ENCODE measurements around the gene NWD2.
"Not testable (repeated sequence)": the region's sequence is repeated elsewhere in the genome, so short reads cannot be mapped to it uniquely, and the experiment has no call there.

The NWD2 gene

DNA sequence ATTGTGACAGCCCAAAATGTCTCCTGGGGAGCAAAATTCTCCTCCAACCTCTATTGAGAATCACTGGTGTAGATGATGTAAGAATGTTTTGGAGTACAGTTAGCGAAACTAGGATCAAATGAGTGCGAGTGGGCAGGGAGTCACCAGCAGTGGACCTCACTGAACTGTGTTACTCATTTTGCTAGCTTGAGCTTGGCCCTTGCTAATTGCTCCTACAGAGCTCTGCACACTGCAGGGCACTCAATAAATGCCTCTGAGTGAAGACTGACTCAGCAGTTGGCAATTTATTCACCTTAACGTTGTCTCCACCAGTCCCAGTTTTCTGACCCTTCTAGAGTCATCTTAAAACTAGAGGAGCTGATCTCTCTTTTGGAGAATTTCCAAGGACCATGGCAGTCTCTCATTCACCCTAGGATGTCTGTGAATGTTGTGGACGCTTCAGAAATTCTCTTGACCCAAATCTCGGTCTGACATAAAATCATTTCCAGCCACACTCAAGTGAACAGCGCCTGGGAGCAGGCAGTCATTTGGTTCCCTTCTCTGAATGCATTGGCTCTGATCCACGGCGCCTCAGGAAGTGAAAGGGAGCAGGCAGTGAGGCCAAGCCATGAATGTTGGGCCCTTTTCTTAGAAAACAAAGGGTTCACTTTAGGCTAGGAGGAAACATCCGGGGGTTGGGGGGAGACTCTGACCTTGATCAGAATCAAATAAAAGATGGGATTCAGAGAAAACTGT, 148.1 kb downstream of the NWD2 start:
- DNase-seq, result no peak

DNA sequence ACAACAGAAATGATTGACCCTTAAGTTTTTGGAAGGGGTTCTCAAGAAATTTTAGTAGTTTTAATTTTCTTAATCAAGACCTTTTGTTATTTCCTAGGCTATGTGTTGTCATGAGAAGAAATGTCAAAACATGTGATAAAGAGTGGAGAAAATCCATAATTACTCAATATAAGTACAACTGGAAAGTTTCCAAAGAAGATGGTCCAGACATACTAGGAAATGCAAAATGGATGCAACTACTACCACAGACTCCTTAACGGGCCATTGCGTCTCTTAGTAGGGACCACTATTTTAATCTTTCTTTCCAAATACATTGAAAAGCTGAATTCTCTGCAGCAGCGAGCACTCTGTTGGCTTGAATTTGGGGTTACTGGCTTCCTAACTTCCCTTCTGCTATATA, 148.8 kb downstream of the NWD2 start:
- no peak for DNase-seq

DNA sequence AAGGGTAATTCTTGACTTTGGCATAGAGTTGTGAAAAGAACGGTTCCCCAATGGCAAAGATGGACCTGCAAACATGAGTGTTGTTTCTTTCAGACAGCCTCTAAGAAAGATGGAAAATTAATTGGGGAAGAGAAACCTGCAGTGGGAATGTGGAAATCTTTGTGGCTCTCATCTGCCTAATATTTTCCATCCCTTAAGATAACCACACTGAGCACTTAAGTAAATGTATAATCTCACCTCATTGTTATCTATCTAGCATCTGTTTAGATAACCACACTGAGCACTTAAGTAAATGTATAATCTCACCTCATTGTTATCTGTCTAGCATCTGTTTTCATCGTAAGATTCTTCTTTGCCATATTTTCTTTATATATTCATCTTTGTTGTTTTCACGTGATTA, 149.3 kb downstream of the NWD2 start:
- no peak for DNase-seq

DNA sequence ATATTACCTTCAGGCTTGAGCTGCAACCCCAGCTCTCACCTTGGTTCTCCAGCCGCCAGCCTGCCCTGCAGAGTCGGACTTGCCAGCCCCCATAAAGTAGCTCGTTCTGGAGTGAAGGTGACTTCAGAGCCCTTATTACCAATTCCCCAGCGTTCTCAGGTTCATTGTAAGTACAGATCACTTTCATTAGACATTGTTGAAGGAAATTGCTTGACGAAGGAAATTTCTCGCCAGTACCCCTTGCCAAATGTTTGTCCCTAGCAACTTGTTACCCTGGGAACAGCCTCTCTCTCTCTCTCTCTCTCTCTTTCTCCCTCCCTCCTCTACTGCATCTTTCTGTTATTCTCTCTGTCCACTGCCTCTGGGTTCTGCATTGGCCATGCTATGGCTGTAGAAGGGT, 153.0 kb downstream of the NWD2 start:
- no peak for DNase-seq

DNA sequence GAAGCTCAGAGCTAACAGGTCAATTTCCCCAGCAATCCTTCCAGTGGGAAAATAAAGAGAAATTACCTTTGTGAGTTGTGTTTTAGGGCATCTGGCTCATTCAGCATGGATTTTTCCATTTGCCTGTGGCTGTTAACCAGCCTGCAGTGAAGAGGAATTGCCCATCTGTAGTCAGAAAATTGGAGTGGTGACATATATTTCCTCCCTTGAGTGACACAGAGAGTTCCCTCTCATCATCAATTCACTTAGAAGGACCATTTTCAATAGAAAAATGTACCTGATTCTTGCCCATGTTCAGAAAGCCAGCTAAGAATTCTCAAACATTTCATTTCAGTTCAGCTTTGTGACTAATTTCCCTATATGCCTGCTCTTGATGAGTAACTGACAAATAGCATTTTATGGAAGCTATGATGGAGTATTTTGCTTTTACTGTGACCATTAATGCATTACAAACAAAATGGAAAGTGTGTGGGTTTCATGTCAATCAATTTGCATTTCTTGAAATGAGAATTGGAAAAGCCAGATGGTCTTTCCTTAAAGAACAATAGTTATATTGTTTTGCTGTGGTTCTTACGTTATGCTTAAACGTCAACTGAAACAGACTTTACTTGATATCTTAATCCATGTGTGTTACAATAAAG, 155.8 kb downstream of the NWD2 start:
- DNase-seq, result no peak

DNA sequence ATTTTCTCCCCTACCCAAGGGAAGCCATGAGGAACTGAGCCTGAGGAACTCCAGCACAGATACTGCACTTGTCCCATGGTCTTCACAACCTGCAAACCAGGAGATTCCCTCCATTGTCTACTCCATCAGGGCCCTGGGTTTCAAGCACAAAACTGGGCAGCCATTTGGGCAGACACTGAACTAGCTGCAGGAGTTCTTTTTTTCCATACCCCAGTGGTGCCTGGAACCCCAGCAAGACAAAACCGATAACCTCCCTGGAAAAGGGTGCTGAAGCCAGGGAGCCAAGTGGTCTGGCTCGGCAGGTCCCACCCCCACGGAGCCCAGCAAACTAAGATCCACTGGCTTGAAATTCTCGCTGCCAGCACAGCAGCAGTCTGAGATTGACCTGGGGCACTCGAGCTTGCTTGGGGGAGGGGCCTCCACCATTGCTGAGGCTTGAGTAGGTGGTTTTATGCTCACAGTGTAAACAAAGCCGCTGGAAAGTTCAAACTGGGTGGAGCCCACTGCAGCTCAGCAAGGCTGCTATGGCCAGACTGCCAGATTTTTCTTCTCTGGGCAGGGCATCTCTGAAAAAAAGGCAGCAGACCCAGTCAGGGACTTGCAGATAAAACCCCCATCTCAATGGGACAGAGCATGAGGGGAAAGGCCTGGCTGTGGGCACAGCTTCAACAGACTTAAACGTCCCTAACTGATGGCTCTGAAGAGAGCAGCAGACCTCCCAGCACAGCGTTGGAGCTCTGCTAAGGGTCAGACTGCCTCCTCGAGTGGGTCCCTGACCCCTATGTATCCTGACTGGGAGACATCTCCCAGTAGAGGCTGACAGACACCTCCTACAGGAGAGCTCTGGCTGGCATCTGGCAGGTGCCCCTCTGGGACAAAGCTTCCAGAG, 163.6 kb downstream of the NWD2 start:
- not testable (repeated sequence) for DNase-seq

DNA sequence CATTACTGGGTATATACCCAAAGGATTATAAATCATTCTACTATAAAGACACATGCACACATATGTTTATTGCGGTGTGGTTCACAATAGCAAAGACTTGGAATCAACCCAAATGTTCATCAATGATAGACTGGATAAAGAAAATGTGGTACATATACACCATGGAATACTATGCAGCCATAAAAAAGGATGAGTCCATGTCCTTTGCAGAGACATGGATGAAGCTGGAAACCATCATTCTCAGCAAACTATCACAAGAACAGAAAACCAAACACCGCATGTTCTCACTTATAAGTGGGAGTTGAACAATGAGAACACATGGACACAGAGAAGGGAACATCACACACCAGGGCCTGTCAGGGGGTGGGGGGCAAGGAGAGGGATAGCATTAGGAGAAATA, 169.1 kb downstream of the NWD2 start:
- not testable (repeated sequence) for DNase-seq

DNA sequence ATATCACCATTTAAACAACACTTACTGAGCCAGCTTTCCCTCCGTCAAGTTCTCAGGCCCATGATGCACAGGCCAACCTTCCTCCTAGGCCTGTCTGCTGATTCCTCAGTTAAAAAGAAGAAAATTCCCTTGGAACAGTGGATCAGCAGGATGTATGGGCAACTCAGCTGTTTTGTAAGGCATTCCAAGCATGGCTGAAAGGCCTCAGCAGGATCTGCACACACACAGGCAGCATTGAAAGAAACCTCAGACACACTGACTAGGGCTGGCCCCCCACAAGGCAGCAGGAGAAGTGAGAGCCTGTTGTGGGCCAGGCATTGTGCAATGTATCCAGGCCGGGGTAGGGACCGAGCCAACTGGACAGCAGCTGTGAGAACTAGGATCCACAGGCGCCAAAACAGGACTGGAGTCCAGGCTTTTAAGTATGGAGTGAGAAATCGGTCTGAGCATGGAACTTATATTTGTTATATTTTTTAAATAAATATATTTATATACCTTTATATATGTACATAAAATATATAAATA, 171.4 kb downstream of the NWD2 start:
- DNase-seq, result no peak

DNA sequence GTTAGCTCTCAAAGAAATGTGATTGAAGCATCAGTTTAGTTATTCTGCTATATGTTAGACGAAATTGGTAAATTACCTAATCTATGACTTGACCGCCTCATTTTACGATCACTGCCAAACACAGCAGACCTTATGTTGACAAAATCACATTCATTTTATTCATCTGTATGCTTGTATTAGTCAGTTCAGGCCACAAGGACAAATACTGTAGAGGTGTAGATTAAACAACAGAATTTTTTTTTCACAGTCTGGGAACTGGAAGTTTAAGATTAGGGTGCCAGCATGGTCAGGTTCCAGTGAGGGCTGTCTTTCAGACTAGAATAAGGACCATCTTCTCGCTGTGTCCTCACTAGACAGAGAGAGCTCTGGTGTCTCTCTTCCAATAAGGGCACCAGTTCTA, 177.1 kb downstream of the NWD2 start:
- no peak for DNase-seq

DNA sequence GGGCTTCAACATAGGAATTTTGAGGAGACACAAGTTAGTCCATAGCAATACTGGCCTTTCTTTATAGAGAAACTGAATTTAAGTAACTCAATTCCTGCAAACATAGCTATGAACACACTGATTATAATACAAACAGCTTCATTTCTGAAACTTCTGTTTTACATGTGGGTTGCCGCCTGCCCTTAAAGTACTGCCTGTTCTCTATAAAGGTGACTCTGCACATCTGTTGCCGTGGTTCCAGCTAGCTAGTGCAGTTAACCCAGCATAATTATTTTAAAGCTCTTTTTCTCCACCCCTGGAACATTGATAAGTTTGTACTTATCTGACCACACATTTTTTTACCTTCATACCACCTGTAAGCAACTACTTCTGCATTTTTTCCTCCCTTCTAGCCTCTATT, 177.6 kb downstream of the NWD2 start:
- DNase-seq, result no peak

DNA sequence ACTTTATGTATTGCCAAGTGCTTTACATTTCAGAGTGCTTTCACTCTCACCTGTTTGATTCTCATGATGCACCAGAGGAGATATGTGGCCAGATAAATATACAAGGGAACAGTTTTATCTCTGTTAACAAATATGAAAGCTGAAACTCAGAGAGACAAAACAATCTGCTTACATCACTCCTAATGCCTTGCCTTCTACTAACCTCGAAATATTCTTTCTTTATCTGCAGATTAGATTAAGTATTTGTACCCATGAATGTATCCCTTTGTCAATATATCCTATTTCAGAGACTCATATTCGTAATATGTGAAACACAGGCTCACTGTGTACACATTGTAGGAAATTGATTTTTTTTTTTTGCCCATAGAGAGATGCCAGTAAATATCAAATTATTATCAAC, 178.1 kb downstream of the NWD2 start:
- DNase-seq, result no peak

DNA sequence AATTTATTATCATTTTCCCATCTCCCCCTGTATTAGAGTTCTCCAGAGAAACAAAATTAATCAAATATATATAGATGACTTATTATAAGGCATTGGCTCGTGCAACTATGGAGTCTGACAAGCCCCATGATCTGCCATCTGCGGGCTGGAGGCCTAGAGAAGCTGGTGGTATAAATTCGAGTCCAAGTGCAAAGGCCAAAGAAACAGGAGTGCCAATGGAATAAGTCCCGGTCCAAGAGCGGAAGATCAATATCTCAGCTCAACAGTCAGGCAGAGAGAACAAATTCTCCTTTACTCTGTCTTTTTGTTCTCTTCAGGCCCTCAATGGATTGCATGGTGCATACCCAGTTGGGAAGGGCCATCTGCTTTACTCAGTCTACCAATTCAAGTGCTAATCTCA, 178.8 kb downstream of the NWD2 start:
- DNase-seq, result no peak

DNA sequence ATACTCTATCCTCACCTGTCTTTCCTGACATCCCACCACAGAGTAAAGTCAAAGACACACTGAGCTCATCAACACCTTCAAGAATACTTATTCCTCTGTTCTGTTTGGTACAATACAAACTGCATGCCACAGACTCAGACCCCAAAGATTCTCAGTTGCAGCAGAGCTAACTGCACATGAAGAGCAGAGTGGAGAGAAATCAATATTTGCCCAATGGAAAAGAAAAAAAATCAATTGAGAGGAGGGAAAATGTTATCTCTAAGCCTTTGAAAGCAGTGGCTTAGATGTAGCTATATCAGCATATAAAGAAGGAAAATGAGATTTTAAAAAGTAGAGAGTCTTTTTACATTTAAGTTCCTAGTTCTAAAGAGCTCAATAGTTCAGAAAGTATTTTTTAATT, 180.2 kb downstream of the NWD2 start:
- no peak for DNase-seq

DNA sequence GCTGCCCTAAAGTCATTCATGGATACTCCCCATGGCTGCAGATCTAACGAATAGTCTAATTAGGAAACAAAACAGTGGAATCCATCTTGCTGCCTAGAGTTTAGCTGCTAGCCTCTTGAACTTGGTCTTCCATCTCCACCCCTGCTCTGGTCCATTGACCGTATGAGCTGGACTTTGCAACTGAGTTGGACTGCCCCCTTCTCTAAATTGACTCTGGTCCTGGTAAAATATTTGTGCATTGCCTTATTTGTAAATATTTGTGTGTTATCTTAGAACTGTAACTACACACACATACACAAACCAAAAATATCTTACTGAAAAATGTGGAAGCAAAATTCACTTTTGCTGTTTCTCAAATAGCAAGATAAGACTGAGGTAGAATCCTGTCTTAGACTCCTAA, 181.3 kb downstream of the NWD2 start:
- DNase-seq, result no peak

DNA sequence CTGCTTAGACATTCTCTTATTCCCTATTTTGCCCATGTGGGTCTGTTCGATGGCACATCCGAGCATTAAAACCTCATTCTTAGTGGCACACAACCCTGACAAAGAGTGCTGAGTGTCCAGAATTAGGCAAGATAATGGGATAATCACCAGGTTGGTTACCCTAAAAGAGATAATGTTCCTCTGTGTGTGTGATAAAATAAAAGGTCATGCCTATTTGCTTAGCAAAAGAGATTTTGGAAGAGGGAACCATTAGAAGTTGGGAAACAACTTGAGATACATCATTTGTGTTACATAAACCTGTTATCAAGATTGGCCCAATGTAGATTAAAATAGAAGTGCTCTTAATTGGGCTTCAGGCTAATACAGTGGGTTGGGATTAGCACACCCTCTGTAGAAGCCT, 182.7 kb downstream of the NWD2 start:
- no peak for DNase-seq

DNA sequence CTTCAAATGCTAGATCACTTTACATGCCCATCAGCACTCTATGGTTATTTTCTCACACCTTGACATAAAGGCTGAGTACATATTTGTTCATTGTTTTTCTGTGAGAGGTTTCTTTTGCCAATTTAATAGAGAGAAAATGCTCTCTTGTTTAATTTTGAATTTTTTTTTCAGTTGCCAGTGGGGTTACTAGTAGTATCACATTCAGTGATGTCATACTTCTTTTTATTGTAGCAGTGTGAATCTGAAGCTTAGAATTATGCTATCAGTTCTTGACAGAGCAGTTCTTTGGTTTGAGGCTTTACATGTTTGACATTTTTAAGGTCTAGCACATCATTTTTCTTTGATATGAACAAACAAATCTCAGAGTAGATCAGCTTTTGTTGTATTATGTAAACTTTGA, 185.4 kb downstream of the NWD2 start:
- no peak for DNase-seq

DNA sequence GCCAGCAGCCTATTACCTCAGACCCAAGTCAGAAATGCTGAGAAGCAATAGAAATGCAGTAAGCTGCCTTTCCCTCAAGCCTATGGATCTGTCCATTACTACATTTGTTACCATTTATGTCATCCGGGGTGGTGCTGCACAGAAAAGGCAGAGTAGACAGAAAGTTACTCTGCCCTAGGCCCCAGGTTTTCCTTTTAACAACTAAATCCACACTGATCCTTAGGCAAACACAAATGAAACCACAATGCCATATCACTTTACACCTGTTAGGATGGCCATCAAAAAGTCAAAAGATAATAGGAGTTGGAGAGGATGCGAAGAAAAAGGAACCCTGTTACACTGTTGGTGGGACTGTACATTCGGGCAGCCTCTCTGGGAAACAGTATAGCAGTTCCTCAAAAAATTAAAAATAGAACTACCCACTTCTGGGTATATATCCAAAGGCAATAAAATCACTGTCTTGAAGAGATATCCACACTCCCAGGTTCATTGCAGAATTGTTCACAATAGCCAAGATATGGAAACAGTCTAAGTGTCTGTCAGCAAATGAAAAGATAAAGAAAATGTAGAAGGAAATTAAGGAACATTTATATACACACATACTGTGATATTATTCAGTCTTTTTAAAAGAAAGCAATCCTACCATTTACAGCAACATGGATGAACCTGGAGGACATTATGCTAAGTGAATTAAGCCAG, 186.3 kb downstream of the NWD2 start:
- DNase-seq, result no peak

DNA sequence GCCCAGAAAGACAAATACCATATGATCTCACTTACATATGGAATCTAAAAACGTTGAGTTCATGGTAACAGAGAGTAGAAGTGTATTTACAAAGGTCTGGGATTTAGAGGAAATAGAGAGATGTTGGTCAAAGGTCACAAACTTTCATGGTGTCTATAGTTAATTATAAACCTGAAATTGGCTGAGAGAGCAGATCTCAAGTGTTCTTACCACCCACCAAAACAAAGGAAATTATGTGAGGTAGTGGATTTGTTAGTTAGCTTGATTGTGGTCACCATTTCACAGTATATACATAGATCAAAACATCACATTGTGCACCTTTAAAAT, 186.8 kb downstream of the NWD2 start:
- no peak for DNase-seq

DNA sequence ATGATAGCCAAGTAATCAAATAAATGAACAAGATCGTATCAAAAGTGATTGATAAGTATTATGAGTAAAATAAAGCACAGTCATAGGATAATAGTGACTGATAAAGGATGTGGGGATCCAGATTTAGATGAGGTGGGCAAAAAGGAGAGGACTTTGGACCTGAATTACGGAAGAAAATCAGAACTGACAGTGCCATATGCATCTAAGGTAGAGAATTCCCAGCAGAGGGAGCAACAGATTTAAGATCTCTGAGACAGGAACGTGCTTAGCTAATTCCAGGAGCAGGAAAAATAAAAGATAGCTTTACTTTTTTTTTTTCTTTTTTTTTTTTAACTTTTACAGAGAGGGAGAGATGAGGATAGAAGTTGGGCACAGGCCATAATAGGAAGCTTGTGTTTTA, 189.9 kb downstream of the NWD2 start:
- no peak for DNase-seq

DNA sequence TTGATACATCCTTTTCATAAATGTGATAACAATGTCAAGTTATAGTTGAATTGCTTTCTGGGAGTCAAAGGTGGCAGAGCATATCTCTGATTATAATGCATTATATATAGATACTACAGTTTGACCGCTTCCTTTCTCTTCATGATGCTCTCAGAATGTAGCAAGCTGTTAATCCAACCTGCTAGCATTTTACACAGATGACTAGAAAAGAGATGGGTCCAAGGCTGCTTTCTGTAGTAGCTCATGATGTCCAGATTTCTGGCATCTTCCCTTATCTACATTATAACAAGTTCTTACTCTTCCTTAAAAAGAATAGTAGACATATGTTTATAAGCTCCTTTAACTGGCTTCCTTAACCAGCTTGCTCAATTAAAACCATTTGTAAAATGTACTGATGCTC, 192.0 kb downstream of the NWD2 start:
- no peak for DNase-seq

DNA sequence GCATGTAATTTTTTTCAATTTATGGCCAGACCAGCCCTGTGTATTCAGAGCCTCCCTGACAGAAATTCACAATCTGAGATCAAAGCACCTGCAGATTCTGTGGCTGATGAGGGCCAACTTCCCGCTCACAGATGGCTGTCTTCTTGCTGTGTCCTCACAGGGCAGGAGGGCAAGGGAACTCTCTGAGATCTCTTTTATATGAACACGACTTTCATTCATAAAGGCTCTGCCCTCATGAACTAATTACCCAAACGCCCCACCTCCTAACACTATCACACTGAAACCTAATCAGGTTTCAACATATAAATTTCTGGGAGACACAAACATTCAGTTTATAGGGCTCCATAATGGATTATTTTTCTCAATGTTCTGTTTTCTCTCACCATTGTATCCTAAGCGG, 192.6 kb downstream of the NWD2 start:
- DNase-seq, result no peak

DNA sequence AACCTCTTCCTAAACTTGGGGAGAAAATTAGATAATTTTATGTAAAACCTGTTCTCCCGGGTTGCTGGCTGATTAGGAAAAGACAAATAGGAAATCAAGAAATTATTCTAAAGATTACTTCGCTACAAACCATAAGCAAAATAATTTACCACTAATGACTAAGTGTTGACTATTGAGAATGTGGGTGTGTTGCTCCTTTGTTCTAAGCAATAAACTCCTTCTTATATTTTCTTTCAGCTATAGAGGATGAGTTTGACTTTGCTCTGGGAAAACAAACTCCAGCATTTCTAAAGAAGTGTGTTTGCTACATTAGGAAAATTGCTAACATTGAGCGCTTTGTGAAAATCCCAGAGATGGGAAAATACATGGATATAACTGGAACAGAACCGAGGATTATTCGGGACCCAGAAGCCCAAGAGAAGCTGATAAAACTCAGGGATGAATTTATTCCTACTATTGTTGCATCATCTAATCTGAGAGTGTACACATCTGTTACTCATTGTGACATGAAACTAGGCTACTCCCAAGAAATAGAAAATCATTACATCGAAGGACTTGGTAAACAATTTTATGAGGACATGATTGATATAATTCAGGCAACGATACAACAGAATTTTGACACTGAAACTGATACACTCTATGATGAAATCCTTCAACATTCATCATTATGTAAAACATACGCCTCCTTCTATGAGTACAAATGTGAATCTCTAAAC, 194.2 kb downstream of the NWD2 start:
- no peak for DNase-seq

Data from NCI-H1436 (cell line).